CD14-positive monocyte (primary cell): ENCODE data around the gene PAM16. TPM values are rescaled to one million over a fixed set of nuclear protein-coding genes. Genes with fewer than 3 reads are reported as not detected.
A peak's percentile ranks its signal among the peaks of the same experiment; 100 is the strongest.

ENCODE experiments used
- DNase-seq, 3 donors: peaks; one replicate each; pipeline ENCODE4 v3.0.0-alpha.2; 2011 to 2022
- H2AFZ ChIP-seq: 2 replicates; pipeline ENCODE4 v1.6.0; 2012; ENCODE audit warnings: mild to moderate bottlenecking, low read depth, low read length, inconsistent platforms; ENCODE audit not compliant: insufficient read depth, poor library complexity, severe bottlenecking
- H3K27ac ChIP-seq, 2 donors: 1 replicate in 1 of 2; 2 replicates in 1 of 2; pipeline ENCODE4 v1.5.1; 2012 to 2013; ENCODE audit warnings: low read length in 2 of 2, control low read depth in 1 of 2, inconsistent platforms in 1 of 2, low read depth in 1 of 2, mild to moderate bottlenecking in 1 of 2
- H3K27me3 ChIP-seq, 2 donors: one replicate each; pipeline versions ENCODE4 v1.6.0 to v1.6.1; 2011 to 2013; ENCODE audit warnings: low read length in 2 of 2; ENCODE audit not compliant: control insufficient read depth in 2 of 2, insufficient read depth in 2 of 2
- H3K36me3 ChIP-seq, 2 donors: replicated peaks in 1 of 2; 1 replicate in 1 of 2; 2 replicates in 1 of 2; pipeline versions ENCODE4 v1.5.1 to v1.6.1; 2012 to 2013; ENCODE audit warnings: low read length in 2 of 2, control low read depth in 1 of 2, inconsistent platforms in 1 of 2, mild to moderate bottlenecking in 1 of 2; ENCODE audit not compliant: insufficient read depth in 2 of 2, control insufficient read depth in 1 of 2
- H3K4me1 ChIP-seq, 2 donors: 1 replicate in 1 of 2; 2 replicates in 1 of 2; pipeline versions ENCODE4 v1.5.1 to v1.6.1; 2012 to 2013; ENCODE audit warnings: low read length in 2 of 2, control low read depth in 1 of 2, inconsistent platforms in 1 of 2, mild to moderate bottlenecking in 1 of 2, moderate library complexity in 1 of 2; ENCODE audit not compliant: insufficient read depth in 2 of 2, control insufficient read depth in 1 of 2
- H3K4me2 ChIP-seq: replicated peaks from 2 replicates; pipeline ENCODE3; 2012; ENCODE audit warnings: low read length, moderate library complexity, mild to moderate bottlenecking; ENCODE audit not compliant: poor library complexity, severe bottlenecking; ENCODE audit errors: extremely low read depth
- H3K4me3 ChIP-seq, 3 experiments: fragments of 200-600 bp in 1 of 3; sonication (generic) in 1 of 3; replicated peaks in 1 of 3; 1 replicate in 2 of 3; 2 replicates in 1 of 3; pipeline ENCODE4 v1.5.1; 2011 to 2013; ENCODE audit warnings: low read length in 3 of 3, mild to moderate bottlenecking in 3 of 3, control low read depth in 2 of 3, low read depth in 2 of 3, inconsistent platforms in 1 of 3, moderate library complexity in 1 of 3
- H3K79me2 ChIP-seq: 2 replicates; pipeline ENCODE4 v1.6.0; 2012; ENCODE audit warnings: mild to moderate bottlenecking, control low read depth, inconsistent platforms, low read length, moderate library complexity; ENCODE audit not compliant: insufficient read depth
- H3K9ac ChIP-seq: 2 replicates; pipeline ENCODE4 v1.6.0; 2017; ENCODE audit warnings: low read length, mild to moderate bottlenecking; ENCODE audit not compliant: insufficient read depth, poor library complexity, severe bottlenecking
- H3K9me3 ChIP-seq, 2 donors: replicated peaks in 1 of 2; 1 replicate in 1 of 2; 2 replicates in 1 of 2; pipeline versions ENCODE4 v1.5.1 to v1.6.1; 2012 to 2013; ENCODE audit warnings: low read length in 2 of 2, control low read depth in 1 of 2; ENCODE audit not compliant: control insufficient read depth in 1 of 2, insufficient read depth in 1 of 2
- H4K20me1 ChIP-seq: 2 replicates; pipeline ENCODE4 v1.6.0; 2012; ENCODE audit warnings: mild to moderate bottlenecking, low read length, control low read depth, moderate library complexity; ENCODE audit not compliant: insufficient read depth
- H3K27ac Mint-ChIP-seq, 7 donors: one replicate each; pipeline ENCODE4 v1.8.0; 2020; ENCODE audit warnings: mild to moderate bottlenecking in 7 of 7, mixed read lengths in 7 of 7, moderate library complexity in 6 of 7, inconsistent platforms in 2 of 7
- H3K27me3 Mint-ChIP-seq, 3 donors: one replicate each; pipeline ENCODE4 v1.8.0; 2021 to 2022; ENCODE audit warnings: low read depth in 3 of 3, mild to moderate bottlenecking in 3 of 3, mixed read lengths in 3 of 3, moderate library complexity in 3 of 3, inconsistent platforms in 1 of 3
- H3K36me3 Mint-ChIP-seq, 2 donors: one replicate each; pipeline ENCODE4 v1.8.0; 2020; ENCODE audit warnings: mixed read lengths in 2 of 2, inconsistent platforms in 1 of 2, mild to moderate bottlenecking in 1 of 2
- H3K4me1 Mint-ChIP-seq: one replicate; pipeline ENCODE4 v1.8.0; 2020; ENCODE audit warnings: mild to moderate bottlenecking, mixed read lengths
- H3K4me3 Mint-ChIP-seq, 2 donors: one replicate each; pipeline ENCODE4 v1.8.0; 2020; ENCODE audit warnings: mild to moderate bottlenecking in 2 of 2, mixed read lengths in 2 of 2, moderate library complexity in 1 of 2
- H3K9me3 Mint-ChIP-seq, 7 donors: one replicate each; pipeline ENCODE4 v1.8.0; 2020 to 2022; ENCODE audit warnings: mixed read lengths in 7 of 7, mild to moderate bottlenecking in 6 of 7, moderate library complexity in 6 of 7, inconsistent platforms in 2 of 7
- CTCF ChIP-seq: fragments of 200-600 bp; IDR thresholded peaks from one replicate; pipeline ENCODE4 v1.8.0; 2022; ENCODE audit warnings: antibody characterized with exemption, mild to moderate bottlenecking
- WGBS: methylation state at CpG from one replicate; pipeline ENCODE4 v1.1.5; 2013; ENCODE audit warnings: missing lambda C conversion rate; ENCODE audit not compliant: insufficient coverage; 5-methylcytosine and 5-hydroxymethylcytosine counted together
- intact Hi-C, 2 donors: fragments of 100-400 bp; cut with micrococcal nuclease; formaldehyde crosslinking; loops; one replicate each; pipeline versions ENCODE4 v1.15.0 to v1.15.1; 2023
- polyA plus RNA-seq, 3 donors: library from polyadenylated mRNA; depleted of rRNA in 1 of 3; unstranded in 2 of 3; stranded (reverse) in 1 of 3; fragments of 300-500 nt in 2 of 3; fragments of >200 nt in 1 of 3; fragmentation: Illumina TruSeq in 2 of 3; gene quantifications; 1 replicate in 2 of 3; 2 replicates in 1 of 3; pipeline ENCODE4 v1.2.3, GENCODE V29; 2012 to 2021

The PAM16 gene
- polyA plus RNA-seq, 3 donors, result 34.3 to 37.6 (median 34.7) TPM

- Mint-ChIP-seq H3K4me3 (no peak overlapping the region), H3K9me3 (no peaks in the 10 kb centered on the region), H3K27me3 (no peaks in the 10 kb centered on the region), H3K27ac (no peak overlapping the region), H3K36me3 (peaks cover 64 to 92% of the 10 kb centered on the region in 2 donors), H3K4me1 (peaks cover 6% of the 10 kb centered on the region)
- intact Hi-C loops, result no loop called here
- Histone ChIP-seq H2AFZ (no peak overlapping the region), H3K79me2 (peaks cover 30% of the 10 kb centered on the region), H4K20me1 (peaks cover 98% of the 10 kb centered on the region), H3K4me3 (no peak overlapping the region), H3K27me3 (no peaks in the 10 kb centered on the region), H3K9me3 (no peaks in the 10 kb centered on the region), H3K4me1 (no peaks in the 10 kb centered on the region), H3K36me3 (peaks cover 92 to 100% of the 10 kb centered on the region in 2 donors), H3K9ac (no peak overlapping the region), H3K27ac (no peak overlapping the region), H3K4me2 (no peak overlapping the region)
- TF ChIP-seq CTCF, result no peak
- no peak for DNase-seq
- WGBS, result 93% methylated on average over 21 of the region's 22 CpGs
Observed at GRCh38 chr16:4391631-4392381, 40.7 kb upstream of the PAM16 start.

- no peaks in the 10 kb centered on the region for H3K27me3 Mint-ChIP-seq
- Histone ChIP-seq H3K27me3 (no peaks in the 10 kb centered on the region), H3K27ac (no peak overlapping the region), H2AFZ (no peak overlapping the region), H3K79me2 (peaks cover 20% of the 10 kb centered on the region), H3K9ac (no peak overlapping the region), H3K36me3 (peaks cover 95 to 100% of the 10 kb centered on the region in 2 donors), H3K4me3 (no peak overlapping the region), H4K20me1 (peaks cover 99% of the 10 kb centered on the region), H3K4me2 (no peak overlapping the region), H3K9me3 (no peaks in the 10 kb centered on the region), H3K4me1 (no peaks in the 10 kb centered on the region)
- 92% methylated on average over 11 of the region's 18 CpGs for WGBS
- no peak overlapping the region for H3K4me3 Mint-ChIP-seq
- DNase-seq, result no peak
- H3K27ac Mint-ChIP-seq, result peak overlapping the region in 1 of 7 donors; percentile 40
- H3K36me3 Mint-ChIP-seq, result peaks cover 62 to 92% of the 10 kb centered on the region in 2 donors
- peaks cover 6% of the 10 kb centered on the region for H3K4me1 Mint-ChIP-seq
- intact Hi-C loops, result no loop called here
- TF ChIP-seq CTCF, result no peak
- no peaks in the 10 kb centered on the region for H3K9me3 Mint-ChIP-seq
Observed at GRCh38 chr16:4390266-4391260, 39.4 kb upstream of the PAM16 start.
